ENCODE results near the gene CCDC30.
A peak's percentile ranks its signal among the peaks of the same experiment; 100 is the strongest.
"Not testable (repeated sequence)": the region's sequence is repeated elsewhere in the genome, so short reads cannot be mapped to it uniquely, and the experiment has no call there.

CCDC30 gene

GRCh38 chr1:42658877-42659337 lies 195.8 kb downstream of the CCDC30 start:
- no peak for DNase-seq

DNA sequence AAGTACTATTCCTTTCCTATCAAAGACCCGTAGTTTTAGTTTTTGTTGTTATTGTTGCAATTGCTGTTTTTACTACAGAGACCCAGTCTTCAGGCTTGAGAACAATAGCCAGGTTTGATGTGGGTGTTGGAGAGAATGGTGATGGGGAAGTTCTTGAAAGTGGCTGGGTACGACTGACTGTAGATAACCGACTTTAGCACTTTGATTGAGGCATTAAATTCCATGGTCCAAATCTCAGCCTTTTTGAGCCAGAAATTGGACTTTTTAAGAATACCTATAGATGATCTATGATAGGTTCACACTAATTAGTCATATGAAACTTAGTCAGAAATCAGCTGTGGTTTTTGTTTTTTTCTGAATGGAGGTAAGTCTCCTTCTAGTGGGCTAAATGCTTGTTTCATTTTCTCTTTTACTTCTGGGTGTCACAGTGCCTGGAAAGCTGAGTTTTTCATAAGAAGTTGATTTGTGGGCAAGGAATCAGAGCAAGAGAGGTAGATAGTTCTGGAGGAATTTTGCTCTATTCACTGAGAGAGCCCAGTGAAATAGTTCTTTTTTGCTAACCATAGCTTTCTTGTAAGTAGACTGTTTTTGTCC lies 197.9 kb downstream of the CCDC30 start:
- DNase-seq, result no peak

DNA sequence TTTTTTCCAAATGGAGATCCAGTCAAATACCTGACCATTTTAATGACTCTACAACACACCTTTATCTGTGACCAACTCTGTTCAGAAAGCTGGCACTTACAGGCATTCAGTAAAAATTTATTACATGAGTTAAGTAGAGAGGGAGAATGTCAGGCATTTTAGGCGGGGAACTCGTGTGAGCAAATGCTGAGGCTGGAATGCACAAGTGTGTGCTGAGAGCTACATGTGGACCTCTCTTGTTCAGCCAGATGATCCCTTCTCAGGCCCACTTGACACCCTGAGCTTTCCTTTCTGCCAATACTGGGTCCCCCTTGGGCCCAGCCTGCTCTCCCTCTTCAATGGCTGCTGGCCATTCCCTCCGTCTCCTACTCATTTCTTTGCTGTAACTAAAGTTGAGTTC lies 206.8 kb downstream of the CCDC30 start:
- no peak for DNase-seq

DNA sequence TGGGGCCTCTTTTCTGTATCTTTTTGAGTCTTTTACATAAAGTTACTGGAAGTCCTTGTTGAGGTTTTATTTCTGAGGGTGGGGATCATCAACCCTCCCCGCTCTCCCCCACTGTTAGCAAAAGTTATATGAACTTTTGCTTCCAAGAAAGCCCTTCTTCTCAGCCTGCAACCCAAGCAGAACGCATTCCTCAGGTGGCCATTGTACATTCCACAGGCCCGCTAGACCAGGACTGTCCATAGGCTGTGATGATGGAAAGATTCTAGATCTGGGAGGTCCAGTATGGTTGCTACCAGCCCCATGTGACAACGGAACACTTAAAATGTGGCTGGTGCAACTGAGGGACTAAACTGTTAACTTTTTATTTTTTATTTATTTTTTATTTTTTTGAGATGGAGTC lies 207.3 kb downstream of the CCDC30 start:
- DNase-seq, result no peak

DNA sequence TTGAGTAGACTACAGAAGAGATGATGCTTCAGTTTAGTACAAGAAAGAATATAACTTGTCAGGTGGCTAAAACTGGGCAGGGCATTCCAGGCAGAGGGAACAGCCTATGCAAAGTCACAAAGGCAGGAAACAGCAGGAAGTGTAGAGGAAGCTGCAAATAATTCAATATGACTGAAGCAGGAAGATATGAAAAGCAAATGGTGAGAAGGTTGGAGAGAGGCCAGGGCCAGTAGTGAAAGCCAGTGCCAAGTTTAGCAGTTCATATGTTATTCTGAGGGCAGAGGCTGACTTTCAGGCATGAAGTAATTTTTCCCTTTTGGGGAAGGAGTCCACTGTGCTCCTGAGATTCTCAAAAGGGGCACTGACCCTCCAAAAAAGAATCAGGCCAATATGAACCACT lies 211.1 kb downstream of the CCDC30 start:
- no peak for DNase-seq

DNA sequence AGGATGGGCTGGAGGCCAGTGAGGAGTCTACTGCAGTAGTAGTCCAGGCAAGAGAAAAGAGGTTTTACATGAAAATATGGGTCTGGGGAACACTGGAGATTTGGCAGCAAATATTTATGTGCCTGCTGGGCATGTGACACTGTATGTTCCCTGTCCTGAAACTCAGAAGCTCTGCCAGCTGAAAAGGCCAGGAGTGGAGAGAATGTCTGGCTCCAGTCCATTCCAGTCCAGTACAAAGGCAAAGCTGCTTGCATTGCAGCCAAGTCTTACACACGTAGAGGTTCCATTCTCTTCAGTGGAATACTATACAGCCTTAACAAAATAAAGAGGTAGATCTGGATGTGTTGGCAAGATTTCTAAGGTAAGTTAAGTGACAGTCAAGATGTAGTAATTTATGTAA lies 211.6 kb downstream of the CCDC30 start:
- no peak for DNase-seq

DNA sequence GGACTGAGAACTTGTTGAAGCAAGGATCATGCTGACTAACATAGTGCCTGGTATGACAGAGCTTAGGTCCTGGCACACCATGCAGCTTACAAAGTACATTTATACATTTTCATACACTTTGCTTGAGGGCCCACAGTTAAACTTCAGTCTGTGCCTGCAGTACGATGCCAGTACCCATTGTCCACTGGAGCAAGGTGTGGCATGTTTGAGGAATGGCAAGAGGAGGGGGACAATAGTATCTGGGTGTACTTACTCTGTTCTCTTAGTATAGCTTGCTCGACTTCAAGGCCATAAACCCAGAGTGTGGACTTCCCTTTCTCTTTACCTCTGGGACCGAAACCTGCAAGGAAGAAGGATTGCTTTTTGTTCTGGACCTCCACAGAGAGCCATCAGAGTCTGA lies 212.4 kb downstream of the CCDC30 start:
- no peak for DNase-seq

DNA sequence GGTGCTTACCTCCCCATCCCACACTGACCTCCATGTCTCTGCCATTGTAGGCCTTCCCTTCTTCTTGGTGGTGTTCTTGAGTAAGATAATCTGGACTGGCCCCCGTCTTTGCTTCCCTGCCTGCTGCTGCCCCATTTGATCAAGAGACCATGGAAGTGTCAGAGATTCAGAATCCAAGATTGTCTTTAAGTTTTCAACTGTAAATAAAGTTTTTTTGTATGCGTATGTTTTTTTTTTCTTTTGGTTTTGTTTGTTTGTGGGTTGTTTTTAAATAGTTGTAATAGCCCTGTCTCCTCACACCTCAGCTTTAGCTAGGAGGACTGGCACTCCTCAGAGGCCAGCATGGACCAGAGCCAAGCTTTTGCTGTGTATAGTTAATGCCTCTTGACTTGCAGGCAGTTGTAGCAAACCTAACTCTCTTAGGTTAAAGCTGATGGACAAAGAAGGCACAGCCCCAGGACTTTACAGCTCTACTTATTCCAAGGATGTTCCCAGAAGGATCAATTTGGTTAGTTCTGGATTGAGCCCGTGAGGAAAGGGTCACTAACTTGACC lies 213.5 kb downstream of the CCDC30 start:
- no peak for DNase-seq

- peak; percentile 20 for DNase-seq
Observed at GRCh38 chr1:42679364-42679983, 216.4 kb downstream of the CCDC30 start.

DNA sequence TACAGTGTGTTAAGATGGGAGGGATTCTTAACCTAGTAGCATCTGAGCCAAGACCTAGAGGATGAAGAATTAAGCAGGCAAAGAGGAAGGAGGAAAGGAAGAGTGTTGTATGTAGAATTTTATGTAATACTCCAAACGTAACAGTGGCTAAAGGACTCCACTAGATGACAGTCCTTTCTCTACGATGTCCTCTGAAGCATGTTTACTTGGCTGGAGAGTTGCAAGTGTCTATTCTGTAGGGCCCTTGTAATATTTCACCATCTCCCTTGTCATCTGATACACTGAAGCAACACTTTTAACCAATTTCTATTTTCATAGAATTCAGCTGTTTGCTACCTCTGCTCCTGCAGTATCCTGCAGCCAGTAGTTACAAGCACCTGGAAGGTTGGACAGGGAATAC lies 217.0 kb downstream of the CCDC30 start:
- no peak for DNase-seq

DNA sequence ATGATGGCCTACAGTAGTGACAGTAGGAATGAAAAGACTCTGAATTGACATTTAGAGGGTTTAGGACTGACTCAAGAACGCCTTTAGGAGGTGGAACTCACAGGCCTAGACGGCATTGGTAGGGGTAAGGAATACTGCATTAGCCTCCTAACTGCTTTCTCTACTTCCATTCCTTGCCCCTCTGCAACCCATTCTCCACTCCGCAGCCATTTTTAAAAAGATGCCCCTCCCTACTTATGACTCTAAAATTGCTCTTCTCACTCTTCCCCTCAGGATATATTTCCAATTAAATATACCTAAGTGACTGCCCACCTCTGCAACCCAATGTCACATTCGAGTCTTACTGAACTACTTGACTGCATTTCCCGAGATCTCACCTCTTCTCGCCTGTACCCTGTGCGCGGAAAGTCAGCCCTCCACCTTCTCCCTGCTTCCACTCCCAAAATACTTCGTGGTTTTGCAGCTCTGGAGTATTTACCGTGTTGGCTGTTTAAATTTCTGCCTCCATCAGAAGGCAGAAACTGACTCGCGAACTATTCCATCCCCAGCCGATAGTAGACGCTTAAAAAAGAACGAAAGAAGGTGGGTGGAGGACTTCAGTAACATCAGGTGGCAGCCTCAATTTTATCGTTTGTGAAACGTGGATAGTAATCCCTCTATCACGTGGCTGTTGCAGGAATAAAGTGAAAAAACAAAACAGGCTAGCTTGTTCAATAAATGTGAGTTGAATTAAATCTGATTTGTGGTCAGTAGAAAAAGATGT lies 218.0 kb downstream of the CCDC30 start:
- DNase-seq, result peak; percentile 12

DNA sequence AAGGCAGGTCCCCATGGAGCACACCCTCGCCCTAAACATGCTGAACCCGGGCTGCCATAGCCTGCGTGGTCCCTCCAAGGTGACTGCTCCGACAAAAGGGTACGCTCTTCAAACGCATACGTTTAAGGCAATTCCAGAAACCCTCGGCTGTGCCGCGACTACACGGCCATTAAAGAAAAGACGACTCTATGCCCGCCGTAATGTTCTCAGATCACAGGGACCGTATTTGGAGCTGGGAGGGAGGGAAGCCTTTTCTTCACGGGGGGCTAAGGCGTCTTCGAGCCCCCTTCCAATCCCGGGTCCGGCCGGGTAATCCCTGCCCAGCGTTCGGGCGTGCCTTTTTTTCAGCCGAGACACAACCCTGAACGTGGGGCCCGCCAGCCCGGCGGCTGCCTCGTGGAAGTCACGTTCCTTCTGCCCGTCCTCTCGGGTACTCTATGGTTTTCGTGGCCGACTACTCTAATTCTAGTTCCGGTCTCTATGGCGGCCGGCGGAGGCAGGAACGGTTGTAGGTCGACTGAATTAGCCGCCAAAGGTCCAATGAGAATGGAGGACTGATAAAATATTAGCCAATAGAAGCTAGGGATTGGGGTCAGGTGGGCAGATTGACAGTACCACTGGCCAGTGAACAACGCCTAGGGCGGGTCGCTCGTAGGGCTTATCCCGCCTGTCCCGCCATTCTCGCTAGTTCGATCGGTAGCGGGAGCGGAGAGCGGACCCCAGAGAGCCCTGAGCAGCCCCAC lies 218.8 kb downstream of the CCDC30 start, which contains the start of gene YBX1:
YBX1 (plus strand) TSS at position 678 of the 743 bp plus-strand sequence. CDS start 148 bp downstream, outside the sequence.
- peak; percentile 99 for DNase-seq

DNA sequence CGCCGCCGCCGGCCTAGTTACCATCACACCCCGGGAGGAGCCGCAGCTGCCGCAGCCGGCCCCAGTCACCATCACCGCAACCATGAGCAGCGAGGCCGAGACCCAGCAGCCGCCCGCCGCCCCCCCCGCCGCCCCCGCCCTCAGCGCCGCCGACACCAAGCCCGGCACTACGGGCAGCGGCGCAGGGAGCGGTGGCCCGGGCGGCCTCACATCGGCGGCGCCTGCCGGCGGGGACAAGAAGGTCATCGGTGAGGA lies 219.3 kb downstream of the CCDC30 start:
- DNase-seq, result not testable (repeated sequence)

GRCh38 chr1:42682739-42683531 lies 219.8 kb downstream of the CCDC30 start:
- peak; percentile 48 for DNase-seq

GRCh38 chr1:42684139-42684538 lies 221.1 kb downstream of the CCDC30 start:
- no peak for DNase-seq

GRCh38 chr1:42686418-42686817 lies 223.3 kb downstream of the CCDC30 start:
- no peak for DNase-seq

DNA sequence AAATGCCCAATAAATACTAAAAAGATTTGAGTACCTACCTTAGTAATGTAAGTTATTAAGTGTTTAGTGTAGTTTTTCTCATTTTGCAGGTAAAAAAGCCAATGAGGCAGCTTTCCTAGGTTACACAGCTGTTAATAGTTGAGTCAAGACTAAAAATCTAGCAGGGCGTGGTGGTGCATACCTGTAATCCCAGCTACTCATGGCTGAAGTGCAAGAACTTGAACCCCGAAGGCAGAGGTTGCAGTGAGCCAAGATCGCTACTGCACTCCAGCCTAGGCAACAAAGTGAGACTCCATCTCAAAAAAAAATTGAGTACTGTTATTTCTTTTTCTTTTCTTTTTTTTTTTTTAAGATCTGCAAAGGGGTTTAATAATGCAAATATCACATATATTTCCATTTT lies 226.8 kb downstream of the CCDC30 start:
- DNase-seq, result no peak

DNA sequence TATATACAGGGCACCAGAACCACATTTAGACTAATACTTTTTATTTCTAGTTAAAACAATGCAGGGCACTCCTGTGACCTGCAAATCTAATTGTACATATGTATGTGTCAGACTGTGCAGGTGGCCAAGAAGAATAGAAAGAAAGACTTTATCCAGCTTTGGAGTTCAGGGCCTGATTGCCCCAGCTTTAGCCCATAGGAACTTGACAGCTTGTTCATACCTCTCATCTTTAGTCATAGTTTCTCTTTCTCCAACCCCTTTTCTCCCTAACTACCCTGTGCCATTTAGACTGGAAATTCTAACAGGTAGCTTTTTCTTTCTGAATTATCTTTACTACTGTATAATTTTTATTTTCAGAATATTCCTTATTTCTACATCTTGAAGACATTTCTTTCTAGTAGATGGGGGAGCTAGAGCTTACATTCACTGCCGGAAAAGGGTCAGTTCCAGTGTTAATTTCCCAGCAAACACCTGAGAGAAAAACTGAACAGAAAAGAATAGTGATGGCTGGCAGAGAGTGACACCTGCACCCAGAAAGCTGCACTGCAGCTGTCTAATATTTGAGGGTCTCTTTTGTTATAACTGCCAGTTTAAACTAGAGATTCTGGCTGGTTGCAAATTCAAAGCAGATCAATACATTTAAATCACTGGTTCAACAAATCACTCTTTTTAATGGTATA lies 227.5 kb downstream of the CCDC30 start:
- no peak for DNase-seq

DNA sequence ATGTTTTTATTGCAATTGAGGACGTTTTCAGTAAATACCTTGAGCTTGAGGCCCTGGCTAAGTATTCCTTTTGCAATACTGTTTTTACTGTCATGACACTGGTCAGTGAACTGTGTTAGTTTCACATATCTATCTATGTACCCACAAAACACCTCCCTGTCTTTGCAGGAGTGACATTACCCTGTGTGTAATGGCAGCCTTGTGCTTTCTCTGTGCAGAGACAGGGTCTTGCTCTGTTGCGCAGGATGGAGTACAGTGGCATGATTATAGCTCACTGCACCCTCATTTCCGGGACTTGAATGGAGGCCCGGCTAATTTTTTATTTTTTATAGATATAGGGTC lies 228.0 kb downstream of the CCDC30 start:
- DNase-seq, result no peak

- no peak for DNase-seq
Observed at GRCh38 chr1:42692461-42692860, 229.4 kb downstream of the CCDC30 start.

DNA sequence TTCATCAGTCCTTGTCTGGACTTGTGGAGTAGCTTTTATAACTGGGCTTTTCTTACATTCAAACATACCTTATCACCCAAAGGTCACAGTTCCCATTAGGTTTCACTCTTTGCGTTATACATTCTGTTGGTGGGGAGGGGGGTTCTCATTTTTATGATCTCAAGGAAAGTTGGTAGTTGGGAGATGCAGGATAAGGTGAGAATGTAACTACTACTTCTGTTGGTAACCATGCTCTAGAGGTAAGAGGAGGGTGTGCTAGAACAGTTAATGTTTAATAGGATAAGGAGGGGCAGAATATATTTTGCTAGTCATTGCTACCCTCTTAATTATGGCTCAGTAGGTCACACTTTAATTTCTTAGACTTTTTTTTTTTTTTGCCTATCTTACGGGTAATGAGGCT lies 229.8 kb downstream of the CCDC30 start:
- DNase-seq, result no peak
